H9 (cell line): ENCODE data around the gene ATP1A3. TPM values are rescaled to one million over a fixed set of nuclear protein-coding genes. Genes with fewer than 3 reads are reported as not detected.

Experiments
- DNase-seq: peaks from one replicate; pipeline ENCODE4 v3.0.0-alpha.2; 2017
- H2AFZ ChIP-seq: one replicate; pipeline ENCODE4 v1.6.1; 2013; ENCODE audit warnings: mild to moderate bottlenecking, low read length, control low read depth, moderate library complexity
- H2AK5ac ChIP-seq: 2 replicates; pipeline ENCODE4 v1.6.1; 2013; ENCODE audit warnings: low read length, control low read depth, mixed read lengths; ENCODE audit not compliant: insufficient read length
- H2BK120ac ChIP-seq: one replicate; pipeline ENCODE4 v1.6.1; 2013; ENCODE audit warnings: low read depth, mild to moderate bottlenecking, low read length, control low read depth, inconsistent platforms; ENCODE audit not compliant: poor library complexity, severe bottlenecking
- H2BK12ac ChIP-seq: 2 replicates; pipeline ENCODE4 v1.6.1; 2013; ENCODE audit warnings: low read length, control low read depth, mixed read lengths, low read depth; ENCODE audit not compliant: insufficient read length
- H2BK15ac ChIP-seq: 2 replicates; pipeline ENCODE4 v1.6.1; 2013; ENCODE audit warnings: low read depth, low read length, control low read depth
- H2BK20ac ChIP-seq: one replicate; pipeline ENCODE4 v1.6.1; 2013; ENCODE audit warnings: low read depth, mild to moderate bottlenecking, low read length, control low read depth, inconsistent platforms; ENCODE audit not compliant: poor library complexity, severe bottlenecking
- H2BK5ac ChIP-seq: 2 replicates; pipeline ENCODE4 v1.6.1; 2013; ENCODE audit warnings: low read length, control low read depth, mixed read lengths; ENCODE audit not compliant: insufficient read length
- H3K14ac ChIP-seq: 2 replicates; pipeline ENCODE4 v1.6.1; 2013; ENCODE audit warnings: low read length, control low read depth; ENCODE audit not compliant: insufficient read depth
- H3K18ac ChIP-seq: 2 replicates; pipeline ENCODE4 v1.6.1; 2013; ENCODE audit warnings: low read depth, mild to moderate bottlenecking, mixed read lengths, low read length, control low read depth; ENCODE audit not compliant: insufficient read length
- H3K23ac ChIP-seq: 2 replicates; pipeline ENCODE4 v1.6.1; 2013; ENCODE audit warnings: low read length, control low read depth, mixed read lengths, low read depth; ENCODE audit not compliant: insufficient read length
- H3K23me2 ChIP-seq: 2 replicates; pipeline ENCODE4 v1.6.1; 2013; ENCODE audit warnings: low read depth, mild to moderate bottlenecking, mixed read lengths, low read length, control low read depth; ENCODE audit not compliant: insufficient read length, poor library complexity, severe bottlenecking
- H3K27ac ChIP-seq: 2 replicates; pipeline ENCODE4 v1.5.1; 2013; ENCODE audit warnings: low read length, control low read depth, mixed read lengths, low read depth; ENCODE audit not compliant: insufficient read length
- H3K27me3 ChIP-seq: 2 replicates; pipeline ENCODE4 v1.6.1; 2013; ENCODE audit warnings: low read length, control low read depth, inconsistent platforms; ENCODE audit not compliant: insufficient read depth
- H3K4ac ChIP-seq: 2 replicates; pipeline ENCODE4 v1.6.1; 2013; ENCODE audit warnings: low read depth, mild to moderate bottlenecking, control low read depth, inconsistent platforms, low read length, moderate library complexity
- H3K4me1 ChIP-seq: 2 replicates; pipeline ENCODE4 v1.6.1; 2013; ENCODE audit warnings: low read length, control low read depth, inconsistent platforms; ENCODE audit not compliant: insufficient read depth
- H3K4me2 ChIP-seq: 2 replicates; pipeline ENCODE4 v1.6.1; 2013; ENCODE audit warnings: low read length, control low read depth, mixed read lengths; ENCODE audit not compliant: insufficient read length, insufficient read depth
- H3K56ac ChIP-seq: 2 replicates; pipeline ENCODE4 v1.6.1; 2013; ENCODE audit warnings: low read depth, mild to moderate bottlenecking, mixed read lengths, low read length, control low read depth; ENCODE audit not compliant: insufficient read length
- H3K79me1 ChIP-seq: 2 replicates; pipeline ENCODE4 v1.6.1; 2013; ENCODE audit warnings: low read depth, mild to moderate bottlenecking, moderate library complexity, low read length, control low read depth, inconsistent platforms; ENCODE audit not compliant: insufficient read depth, poor library complexity, severe bottlenecking
- H3K79me2 ChIP-seq: 2 replicates; pipeline ENCODE4 v1.6.1; 2013; ENCODE audit warnings: low read length, control low read depth, inconsistent platforms; ENCODE audit not compliant: insufficient read depth
- H3K9ac ChIP-seq: 2 replicates; pipeline ENCODE4 v1.6.1; 2013; ENCODE audit warnings: low read length, control low read depth, mixed read lengths; ENCODE audit not compliant: insufficient read length; ENCODE audit errors: extremely low read depth
- H3K9me3 ChIP-seq: one replicate; pipeline ENCODE4 v1.6.1; 2013; ENCODE audit warnings: low read depth, low read length, inconsistent platforms; ENCODE audit not compliant: control insufficient read depth
- H3T11ph ChIP-seq: one replicate; pipeline ENCODE4 v1.6.1; 2013; ENCODE audit warnings: mild to moderate bottlenecking, low read length, control low read depth, inconsistent platforms
- H4K20me1 ChIP-seq: one replicate; pipeline ENCODE4 v1.6.1; 2013; ENCODE audit not compliant: control insufficient read depth, insufficient read length, insufficient read depth
- H4K5ac ChIP-seq: 2 replicates; pipeline ENCODE4 v1.6.1; 2013; ENCODE audit warnings: low read depth, mild to moderate bottlenecking, mixed read lengths, low read length, control low read depth; ENCODE audit not compliant: insufficient read length
- H4K8ac ChIP-seq: replicated peaks from 2 replicates; pipeline ENCODE4 v1.6.1; 2013; ENCODE audit warnings: low read length, control low read depth, mixed read lengths, low read depth; ENCODE audit not compliant: insufficient read length
- H4K91ac ChIP-seq: 2 replicates; pipeline ENCODE4 v1.6.1; 2013; ENCODE audit warnings: low read depth, mild to moderate bottlenecking, moderate library complexity, mixed read lengths, low read length, control low read depth; ENCODE audit not compliant: insufficient read length
- H3K27ac Mint-ChIP-seq, 3 experiments: 2 replicates in 2 of 3; 3 replicates in 1 of 3; pipeline ENCODE4 v1.8.0; 2020 to 2021; ENCODE audit warnings: mixed read lengths in 3 of 3, mild to moderate bottlenecking in 1 of 3, moderate library complexity in 1 of 3
- H3K27me3 Mint-ChIP-seq: 2 replicates; pipeline ENCODE4 v1.8.0; 2021; ENCODE audit warnings: low read depth, mild to moderate bottlenecking, moderate library complexity, mixed read lengths
- H3K36me3 Mint-ChIP-seq, 3 experiments: 2 replicates in 2 of 3; 3 replicates in 1 of 3; pipeline ENCODE4 v1.8.0; 2020 to 2021; ENCODE audit warnings: low read depth in 3 of 3, mixed read lengths in 3 of 3; ENCODE audit not compliant: insufficient read depth in 1 of 3
- H3K4me1 Mint-ChIP-seq, 2 experiments: 2 replicates each; pipeline ENCODE4 v1.8.0; 2020; ENCODE audit warnings: mixed read lengths in 2 of 2
- H3K4me3 Mint-ChIP-seq, 2 experiments: 2 replicates in 1 of 2; 3 replicates in 1 of 2; pipeline ENCODE4 v1.8.0; 2020 to 2021; ENCODE audit warnings: mild to moderate bottlenecking in 2 of 2, mixed read lengths in 2 of 2, moderate library complexity in 1 of 2
- H3K9me3 Mint-ChIP-seq, 2 experiments: 2 replicates in 1 of 2; 3 replicates in 1 of 2; pipeline ENCODE4 v1.8.0; 2020; ENCODE audit warnings: mild to moderate bottlenecking in 2 of 2, mixed read lengths in 2 of 2, moderate library complexity in 1 of 2
- WGBS: extraction: QIAGEN DNeasy Blood & Tissue Kit; methylation state at CpG from one replicate; pipeline ENCODE4 v1.1.7; 2013; ENCODE audit warnings: missing lambda C conversion rate, low lambda C conversion rate, mixed read lengths; ENCODE audit not compliant: insufficient read length; ENCODE audit errors: extremely low coverage; 5-methylcytosine and 5-hydroxymethylcytosine counted together
- total RNA-seq: library from RNA; stranded (reverse); gene quantifications from 2 replicates; pipeline ENCODE4 v1.2.1, GENCODE V29; 2021
- TF ChIP-seq, protein P1 (sequence below): fragments of 200-600 bp; sonication (generic); conservative IDR thresholded peaks from 3 replicates; pipeline ENCODE4 v1.8.0; 2021; ENCODE audit warnings: antibody characterized with exemption, mild to moderate bottlenecking

The ATP1A3 gene
- total RNA-seq, 1 experiment from 2014 or later: 11.6 TPM

GRCh38 chr19:41967054-41967783, 26.8 kb downstream of the ATP1A3 start:
- Histone ChIP-seq H2BK120ac (no peak overlapping the region), H2BK12ac (no peak overlapping the region), H3K9ac (no peak overlapping the region), H3K18ac (no peak overlapping the region), H4K5ac (no peak overlapping the region), H2AFZ (no peak overlapping the region), H3K79me1 (no peaks in the 10 kb centered on the region), H3K4ac (no peak overlapping the region), H3K4me2 (no peak overlapping the region), H3K23me2 (no peaks in the 10 kb centered on the region), H3K56ac (no peak overlapping the region), H3K27ac (no peak overlapping the region), H2BK20ac (no peak overlapping the region), H2AK5ac (no peak overlapping the region), H4K20me1 (no peaks in the 10 kb centered on the region), H4K91ac (no peak overlapping the region), H3K4me1 (no peaks in the 10 kb centered on the region), H3K79me2 (no peaks in the 10 kb centered on the region), H3T11ph (no peak overlapping the region), H4K8ac (no peak overlapping the region), H3K23ac (no peak overlapping the region), H3K9me3 (no peaks in the 10 kb centered on the region), H2BK5ac (no peak overlapping the region), H3K14ac (no peak overlapping the region), H2BK15ac (no peak overlapping the region), H3K27me3 (no peaks in the 10 kb centered on the region)
- WGBS: no CpG with 5 or more reads among the region's 26 CpGs
- DNase-seq: no peak
- Mint-ChIP-seq H3K4me3 (no peak overlapping the region), H3K9me3 (no peaks in the 10 kb centered on the region), H3K4me1 (peaks cover 0 to 4% of the 10 kb centered on the region in 2 experiments; a peak in 2 of 4 replicates), H3K36me3 (peaks cover 0 to 18% (median 7%) of the 10 kb centered on the region in 3 experiments; a peak in 3 of 7 replicates), H3K27me3 (no peaks in the 10 kb centered on the region; the same call in none of the 2 replicates), H3K27ac (peak overlapping the region in 1 of 3 experiments; percentile 34; a peak in 1 of 7 replicates)
- TF ChIP-seq, protein P1, sequence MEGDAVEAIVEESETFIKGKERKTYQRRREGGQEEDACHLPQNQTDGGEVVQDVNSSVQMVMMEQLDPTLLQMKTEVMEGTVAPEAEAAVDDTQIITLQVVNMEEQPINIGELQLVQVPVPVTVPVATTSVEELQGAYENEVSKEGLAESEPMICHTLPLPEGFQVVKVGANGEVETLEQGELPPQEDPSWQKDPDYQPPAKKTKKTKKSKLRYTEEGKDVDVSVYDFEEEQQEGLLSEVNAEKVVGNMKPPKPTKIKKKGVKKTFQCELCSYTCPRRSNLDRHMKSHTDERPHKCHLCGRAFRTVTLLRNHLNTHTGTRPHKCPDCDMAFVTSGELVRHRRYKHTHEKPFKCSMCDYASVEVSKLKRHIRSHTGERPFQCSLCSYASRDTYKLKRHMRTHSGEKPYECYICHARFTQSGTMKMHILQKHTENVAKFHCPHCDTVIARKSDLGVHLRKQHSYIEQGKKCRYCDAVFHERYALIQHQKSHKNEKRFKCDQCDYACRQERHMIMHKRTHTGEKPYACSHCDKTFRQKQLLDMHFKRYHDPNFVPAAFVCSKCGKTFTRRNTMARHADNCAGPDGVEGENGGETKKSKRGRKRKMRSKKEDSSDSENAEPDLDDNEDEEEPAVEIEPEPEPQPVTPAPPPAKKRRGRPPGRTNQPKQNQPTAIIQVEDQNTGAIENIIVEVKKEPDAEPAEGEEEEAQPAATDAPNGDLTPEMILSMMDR: no peak
